ENCODE results near the gene HS6ST3.
"Not testable (repeated sequence)": the region's sequence is repeated elsewhere in the genome, so short reads cannot be mapped to it uniquely, and the experiment has no call there.

HS6ST3 gene
- total RNA-seq: 0 to 0.13 reads per million in 2 donors

DNA sequence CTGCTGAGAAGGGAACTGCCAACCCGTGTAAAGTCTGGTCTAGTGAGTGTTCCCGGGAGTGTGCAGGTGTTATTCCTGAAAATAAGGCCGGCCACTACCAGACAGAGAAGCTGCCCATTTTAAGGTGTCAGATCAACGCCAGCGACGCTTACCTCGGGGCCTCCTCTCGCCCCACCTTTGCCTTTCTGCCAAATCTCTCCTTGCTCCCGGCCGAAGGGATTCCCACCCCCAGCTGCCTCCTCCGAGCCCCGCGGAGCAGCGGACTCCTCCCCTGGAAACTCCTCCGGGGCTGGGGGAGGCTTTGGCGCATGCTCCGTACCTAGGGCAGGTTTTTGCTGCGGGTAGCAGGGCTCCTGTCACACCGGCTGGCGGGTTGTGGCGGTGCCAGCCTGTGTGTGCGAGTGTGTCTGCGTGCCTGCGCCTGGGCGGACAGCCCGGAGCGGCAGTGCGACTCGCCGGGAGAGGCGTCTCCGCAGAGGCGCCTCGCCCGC is at the start of gene HS6ST3:
HS6ST3 (plus strand) TSS at position 359 of the 491 bp plus-strand sequence.
- DNase-seq: peak in 1 of 5 experiments; percentile 15

DNA sequence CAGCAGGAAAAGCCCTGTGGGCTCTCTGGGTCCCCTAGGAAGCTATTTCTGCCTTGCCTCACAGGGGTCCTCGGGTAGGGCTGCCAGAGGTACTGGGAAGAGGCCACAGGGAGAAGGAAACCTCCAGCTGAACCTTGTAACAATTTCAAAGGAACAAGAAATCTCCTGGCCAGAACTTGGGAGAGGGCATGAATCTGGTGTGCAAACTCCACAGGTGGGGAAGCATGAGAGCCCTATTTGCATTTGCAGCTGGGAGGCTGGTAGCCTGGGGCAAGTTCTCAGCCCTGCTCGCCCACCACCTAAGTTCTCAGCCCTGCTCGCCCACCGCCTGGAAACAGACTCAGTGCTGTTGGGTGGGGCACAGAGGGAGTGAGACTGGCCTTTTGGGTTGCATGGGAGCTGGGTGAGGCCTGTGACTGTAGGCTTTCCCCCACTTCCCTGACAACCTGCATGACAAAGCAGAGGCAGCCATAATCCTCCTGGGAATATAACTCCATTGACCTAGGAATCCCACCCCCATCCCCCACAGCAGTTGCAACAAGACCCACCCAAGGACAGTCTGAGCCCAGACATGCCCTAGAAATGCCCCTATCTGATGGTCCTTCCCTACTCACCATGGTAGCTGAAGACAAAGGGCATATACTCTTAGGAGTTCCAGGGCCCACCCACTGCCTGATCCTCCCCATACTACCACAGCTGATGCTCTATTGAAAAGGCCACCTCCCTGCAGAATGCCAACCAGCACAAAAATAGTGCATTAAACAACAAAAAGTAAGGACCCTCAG is 48.4 kb upstream of the HS6ST3 start:
- DNase-seq: no peak

DNA sequence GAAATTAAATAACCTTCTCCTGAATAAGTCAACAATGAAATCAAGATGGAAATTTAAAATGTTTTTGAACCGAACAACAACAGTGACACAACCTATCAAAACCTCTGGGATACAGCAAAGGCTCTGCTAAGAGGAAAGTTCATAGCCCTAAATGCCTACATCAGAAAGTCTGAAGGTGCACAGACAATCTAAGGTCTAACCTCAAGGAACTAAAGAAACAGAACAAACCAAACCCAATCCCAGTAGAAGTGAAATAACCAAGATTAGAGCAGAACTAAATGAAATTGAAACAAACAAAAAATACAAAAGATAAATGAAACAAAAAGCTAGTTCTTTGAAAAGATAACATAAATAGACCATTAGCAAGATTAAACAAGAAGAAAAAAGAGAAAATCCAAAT is 45.7 kb upstream of the HS6ST3 start:
- DNase-seq: no peak

DNA sequence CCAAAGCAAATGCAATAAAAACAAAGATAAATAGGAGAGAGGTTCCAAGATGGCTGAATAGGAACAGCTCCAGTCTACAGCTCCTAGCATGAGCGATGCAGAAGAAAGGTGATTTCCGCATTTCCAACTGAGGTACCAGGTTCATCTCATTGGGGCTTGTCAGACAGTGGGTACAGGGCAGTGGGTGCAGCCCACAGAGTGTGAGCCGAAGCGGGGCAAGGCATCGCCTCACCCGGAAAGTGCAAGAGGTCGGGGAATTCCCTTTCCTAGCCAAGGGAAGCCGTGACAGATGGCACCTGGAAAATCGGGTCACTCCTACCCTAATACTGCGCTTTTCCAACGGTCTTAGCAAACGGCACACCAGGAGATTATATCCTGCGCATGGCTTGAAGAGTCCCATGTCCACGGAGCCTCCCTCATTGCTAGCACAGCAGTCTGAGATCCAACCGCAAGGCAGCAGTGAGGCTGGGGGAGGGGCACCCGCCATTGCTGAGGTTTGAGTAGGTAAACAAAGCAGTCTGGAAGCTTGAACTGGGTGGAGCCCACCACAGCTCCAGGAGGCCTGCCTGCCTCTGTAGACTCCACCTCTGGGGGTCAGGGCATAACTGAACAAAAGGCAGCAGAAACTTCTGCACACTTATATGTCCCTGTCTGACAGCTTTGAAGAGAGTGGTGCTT is 43.3 kb upstream of the HS6ST3 start:
- not testable (repeated sequence) for DNase-seq

DNA sequence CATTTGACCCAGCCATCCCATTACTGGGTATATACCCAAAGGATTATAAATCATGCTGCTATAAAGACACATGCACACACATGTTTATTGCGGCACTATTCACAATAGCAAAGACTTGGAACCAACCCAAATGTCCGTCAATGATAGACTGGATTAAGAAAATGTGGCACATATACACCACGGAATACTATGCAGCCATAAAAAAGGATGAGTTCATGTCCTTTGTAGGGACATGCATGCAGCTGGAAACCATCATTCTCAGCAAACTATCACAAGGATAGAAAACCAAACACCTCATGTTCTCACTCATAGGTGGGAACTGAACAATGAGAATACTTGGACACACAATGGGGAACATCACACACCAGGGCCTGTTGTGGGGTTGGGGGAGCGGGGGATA is 39.0 kb upstream of the HS6ST3 start:
- DNase-seq: not testable (repeated sequence)

DNA sequence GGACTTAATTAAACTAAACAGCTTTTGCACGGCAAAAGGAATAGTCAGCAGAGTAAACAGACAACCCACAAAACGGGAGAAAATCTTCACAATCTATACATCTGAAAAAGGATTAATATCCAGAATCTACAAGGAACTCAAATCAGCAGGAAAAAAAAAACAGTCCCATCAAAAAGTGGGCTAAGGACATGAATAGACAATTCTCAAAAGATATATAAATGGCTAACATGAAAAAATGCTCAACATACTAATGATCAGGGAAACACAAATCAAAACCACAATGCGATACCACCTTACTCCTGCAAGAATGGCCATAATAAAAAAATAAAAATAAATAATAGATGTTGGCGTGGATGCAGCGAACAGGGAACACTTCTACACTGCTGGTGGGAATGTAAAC is 38.4 kb upstream of the HS6ST3 start:
- DNase-seq: not testable (repeated sequence)

DNA sequence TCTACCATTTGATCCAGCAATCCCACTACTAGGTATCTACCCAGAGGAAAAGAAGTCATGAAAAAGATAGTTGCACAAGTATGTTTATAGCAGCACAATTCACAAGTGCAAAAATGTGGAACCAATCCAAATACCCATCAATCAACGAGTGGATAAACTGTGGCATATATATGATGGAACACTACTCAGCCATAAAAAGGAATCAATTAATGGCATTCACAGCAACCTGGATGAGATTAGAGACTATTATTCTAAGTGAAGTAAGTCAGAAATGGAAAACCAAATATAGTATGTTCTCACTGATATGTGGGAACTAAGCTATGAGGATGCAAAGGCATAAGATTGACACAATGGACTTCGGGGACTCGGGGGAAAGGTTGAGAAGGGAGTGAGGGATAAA is 38.0 kb upstream of the HS6ST3 start:
- not testable (repeated sequence) for DNase-seq

DNA sequence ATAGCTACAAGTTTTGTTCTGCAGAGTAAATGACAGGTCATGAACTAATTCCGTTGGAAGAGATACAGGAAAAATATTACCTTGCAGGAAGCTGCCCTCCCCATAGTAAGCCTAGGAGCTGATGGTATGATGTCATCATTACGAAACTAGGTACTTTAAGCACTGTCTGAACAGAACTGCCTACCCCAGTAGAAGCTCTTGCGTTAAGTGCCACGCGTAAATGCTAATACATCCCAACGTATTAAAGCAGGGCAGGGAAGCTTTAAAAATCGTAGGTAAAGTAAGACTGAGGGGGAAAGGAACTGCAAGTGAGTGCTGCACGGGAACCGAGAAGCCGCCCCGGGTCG is 37.3 kb upstream of the HS6ST3 start:
- no peak for DNase-seq

DNA sequence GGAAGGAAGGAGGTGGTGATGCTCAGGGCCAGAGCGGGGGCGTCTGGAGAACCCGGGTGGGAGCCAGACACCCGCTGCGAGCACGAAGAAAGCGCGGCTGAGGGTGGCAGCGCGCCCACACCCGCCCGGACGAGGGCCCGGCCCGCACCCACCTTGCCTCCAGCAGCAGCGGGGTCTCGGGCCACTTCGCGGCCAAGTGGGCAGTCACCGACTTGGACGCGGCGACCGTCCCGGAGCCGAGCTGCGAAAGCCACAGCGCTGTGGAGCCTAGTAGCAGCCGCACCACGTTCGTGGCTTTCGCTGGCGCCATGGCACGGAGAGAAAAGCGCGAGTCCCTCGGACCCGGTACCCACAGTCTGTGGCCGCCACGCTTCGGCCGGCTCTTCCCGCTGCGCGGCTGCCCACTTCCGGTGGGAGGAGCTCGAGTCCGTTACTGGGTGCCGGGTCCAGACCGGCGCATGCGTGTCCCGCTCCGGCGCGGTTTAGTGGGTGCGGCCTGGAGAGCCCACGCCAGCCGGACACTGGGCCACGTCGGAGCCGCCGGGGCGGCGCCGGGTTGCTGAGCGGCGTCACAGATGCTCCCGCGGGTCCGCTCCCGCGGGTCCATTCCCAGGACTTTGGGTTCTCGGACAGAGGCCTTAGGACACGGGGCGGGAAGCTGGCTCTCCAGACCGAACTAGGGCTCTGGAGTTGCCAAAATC is 36.8 kb upstream of the HS6ST3 start, which contains the start of gene UGGT2:
UGGT2 (minus strand) TSS at position 399 of the 701 bp plus-strand sequence; CDS start at position 310, 89 bp downstream.
- DNase-seq: peak in 1 of 5 experiments; percentile 6

DNA sequence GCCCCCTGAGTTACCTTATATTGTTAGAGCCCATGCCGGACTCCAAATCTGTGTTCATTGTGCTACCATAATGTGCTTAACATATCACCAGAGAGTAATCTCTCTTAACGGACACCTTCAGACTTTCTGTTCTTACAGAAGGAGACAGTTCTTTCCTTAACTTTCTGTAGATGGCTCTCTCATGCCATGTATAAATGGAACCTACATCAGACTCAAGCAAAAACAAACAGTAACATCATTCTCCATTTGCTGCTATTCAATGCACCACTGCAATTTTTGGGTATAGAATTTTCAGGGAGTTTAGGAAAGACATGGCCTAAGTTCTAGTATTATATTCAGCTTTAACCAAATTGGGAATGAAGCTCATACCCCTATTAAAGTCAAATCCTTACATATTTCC is 24.1 kb upstream of the HS6ST3 start:
- no peak for DNase-seq

DNA sequence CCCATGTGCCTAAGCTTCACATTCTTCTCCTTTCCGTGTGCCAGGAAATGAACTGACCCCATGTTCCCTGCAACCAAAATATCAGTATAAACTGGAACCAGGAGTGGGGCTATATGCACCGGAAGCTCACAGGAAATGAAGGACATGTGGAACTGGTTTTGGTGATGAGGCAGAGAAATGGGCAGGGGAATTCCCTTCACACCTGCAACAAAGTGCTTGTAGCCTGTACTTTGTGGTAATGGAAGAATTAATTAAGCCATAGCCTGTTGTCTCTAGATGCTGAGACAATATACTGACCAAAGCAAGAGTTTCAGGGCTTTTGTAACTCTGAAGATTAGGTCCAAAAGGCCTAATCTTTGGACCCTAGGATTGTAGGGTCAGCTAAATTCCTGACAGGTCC is 21.2 kb upstream of the HS6ST3 start:
- DNase-seq: no peak

DNA sequence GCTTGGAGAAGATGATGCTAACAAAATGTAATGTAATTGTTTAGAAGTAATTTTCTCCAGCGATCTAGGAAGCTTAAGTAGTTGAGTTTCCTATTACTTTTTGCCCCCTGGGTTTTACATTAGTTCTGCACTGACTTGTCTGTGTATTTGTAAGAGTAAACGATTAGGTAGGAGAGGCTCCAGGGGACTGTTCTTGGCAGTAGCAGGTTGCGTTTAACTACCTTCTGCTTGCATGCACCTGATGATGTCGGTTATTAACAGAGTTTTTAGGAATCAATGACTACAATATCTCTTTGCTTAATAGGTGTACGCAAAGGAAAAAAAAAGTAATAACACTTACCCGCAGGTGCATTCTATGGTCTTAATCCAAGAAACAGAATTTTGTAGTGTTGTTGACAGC is 18.4 kb upstream of the HS6ST3 start:
- DNase-seq: no peak

DNA sequence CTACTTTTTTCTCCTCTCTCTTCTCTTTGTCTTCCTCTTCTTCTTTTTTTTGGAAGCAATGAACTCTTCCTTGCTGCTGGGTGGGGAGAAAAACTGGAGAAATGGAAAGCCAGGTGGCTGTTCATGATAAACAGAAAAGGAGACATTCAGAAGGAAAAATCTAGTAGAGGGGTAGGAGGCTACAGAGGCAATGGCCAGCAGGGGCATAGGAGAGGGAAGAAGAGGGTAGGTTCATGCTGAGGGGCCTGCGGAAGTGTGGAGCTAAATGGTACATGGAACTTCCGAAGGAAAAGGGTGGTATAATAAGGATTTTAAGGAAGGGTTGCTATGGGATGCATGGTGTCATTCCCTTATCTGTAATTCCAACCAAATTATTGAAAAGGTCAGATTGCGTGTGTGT is 17.5 kb upstream of the HS6ST3 start:
- no peak for DNase-seq

DNA sequence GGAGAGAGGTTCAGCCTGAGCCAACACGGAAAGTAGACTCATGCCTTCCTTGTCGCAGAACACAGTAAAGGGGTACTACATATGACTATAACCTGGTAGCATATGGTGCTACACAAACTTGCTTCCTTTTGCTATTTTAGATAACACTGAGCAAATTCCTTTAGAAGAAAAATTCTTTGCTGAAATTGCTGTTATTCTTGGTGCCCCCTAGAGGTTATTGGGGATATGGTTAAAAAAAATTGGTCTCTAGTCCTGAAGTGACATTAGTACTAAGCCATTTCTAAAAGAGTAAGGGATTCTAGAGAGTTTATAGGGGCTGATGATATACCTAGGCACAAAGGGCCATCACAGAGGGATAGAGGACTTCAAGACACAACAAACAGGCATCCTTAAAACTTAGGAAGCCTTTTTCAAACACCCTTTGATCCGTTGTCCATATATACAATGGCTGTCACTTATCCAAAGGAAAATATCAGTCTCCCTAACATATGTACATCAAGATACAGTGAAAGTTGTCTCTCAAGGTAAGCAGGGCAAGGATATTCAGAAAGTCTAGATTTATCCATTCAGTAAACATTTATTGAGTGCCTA is 13.9 kb upstream of the HS6ST3 start:
- DNase-seq: no peak

DNA sequence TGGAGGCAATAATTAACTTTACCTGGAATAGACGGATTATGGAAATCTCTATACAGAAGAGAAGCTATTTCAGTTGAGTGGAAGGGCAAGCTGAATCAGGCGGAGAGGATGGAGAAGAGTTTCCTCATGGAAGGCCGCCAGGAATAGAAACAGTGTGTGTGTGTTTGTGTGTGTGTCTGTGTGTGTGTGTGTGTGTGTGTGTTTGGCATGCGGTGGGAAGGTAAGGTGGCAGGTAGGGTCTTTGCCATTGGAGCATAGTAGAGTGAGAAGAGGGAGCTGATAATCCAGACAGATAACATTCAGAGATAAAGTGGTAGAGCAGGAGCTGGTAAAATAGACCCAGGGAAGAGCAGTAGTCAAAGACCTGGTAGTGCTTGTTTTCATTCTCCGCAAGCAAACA is 9.2 kb upstream of the HS6ST3 start:
- DNase-seq: no peak

DNA sequence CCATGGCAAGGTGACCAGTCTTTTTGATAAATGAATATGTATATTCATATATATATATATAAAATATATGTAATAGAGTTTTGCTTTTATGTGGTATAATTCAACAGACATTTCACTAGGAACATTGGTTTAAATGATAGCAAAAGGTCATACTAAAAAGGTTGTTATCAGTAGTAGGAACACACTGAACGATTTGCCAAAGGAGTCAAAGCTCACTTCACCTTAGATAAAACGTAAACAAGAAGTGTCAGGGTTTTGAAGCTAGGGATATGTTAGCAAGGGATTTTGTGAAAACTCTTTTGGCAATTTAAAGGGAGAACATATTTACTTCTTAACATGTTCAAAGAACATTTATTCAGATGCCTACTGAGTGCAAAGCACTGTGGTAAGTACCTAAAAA is 8.0 kb upstream of the HS6ST3 start:
- DNase-seq: no peak

DNA sequence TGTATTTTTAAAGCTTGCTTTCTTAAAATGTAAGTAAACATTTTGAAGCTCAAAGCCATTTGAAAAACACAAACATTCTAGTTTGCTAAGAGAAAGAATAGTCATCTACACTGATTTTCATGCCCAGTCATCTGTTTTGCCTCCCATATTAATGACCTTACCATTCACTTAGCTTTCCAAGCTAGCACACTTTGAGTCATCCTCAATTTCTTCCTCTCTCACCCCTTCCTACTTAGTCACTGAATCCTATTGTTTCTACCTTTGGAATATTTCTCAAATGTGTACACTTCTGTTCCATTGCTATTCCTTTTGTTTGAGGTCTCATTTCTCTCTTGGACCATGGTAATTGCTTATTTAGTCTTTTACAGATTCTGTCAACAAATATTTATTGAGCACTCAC is 7.3 kb upstream of the HS6ST3 start:
- no peak for DNase-seq

DNA sequence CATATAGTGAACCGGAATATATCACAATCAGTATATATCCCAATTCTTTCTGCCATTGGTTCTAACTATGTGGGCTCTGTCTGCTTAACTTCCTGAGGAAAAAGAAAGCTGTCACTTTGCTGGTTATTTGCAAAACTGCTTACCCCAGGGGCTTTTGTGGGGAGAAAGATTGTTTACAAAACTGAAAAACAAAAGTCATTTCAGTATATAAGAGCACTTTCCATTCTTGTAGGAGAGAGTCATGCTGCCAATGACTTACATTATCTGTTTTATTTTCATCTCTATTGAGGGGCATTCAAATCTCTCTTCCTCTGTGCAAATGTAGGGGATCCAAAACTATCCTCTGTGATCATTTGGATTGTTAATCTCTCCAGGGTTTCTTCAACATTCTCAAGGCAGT is 3.2 kb upstream of the HS6ST3 start:
- no peak for DNase-seq

DNA sequence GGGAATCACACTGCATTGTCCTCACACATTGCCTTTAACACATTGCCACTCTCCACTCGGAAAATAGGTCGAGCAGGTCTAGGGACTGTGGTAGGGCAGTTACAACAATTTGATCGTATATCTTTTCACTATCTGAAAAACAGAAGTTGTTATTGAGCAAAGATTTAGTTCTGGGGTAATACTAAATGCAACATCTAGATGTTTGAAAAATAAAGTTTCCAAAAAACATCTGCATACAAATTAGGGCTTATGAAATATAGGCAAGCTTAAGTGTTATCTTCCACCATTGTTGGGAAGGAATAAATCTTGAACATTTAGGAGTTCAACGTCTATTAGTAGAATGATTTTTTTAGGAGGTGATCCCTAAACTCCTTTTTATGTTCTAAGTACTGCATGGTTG is 768 bp upstream of the HS6ST3 start:
- no peak for DNase-seq

DNA sequence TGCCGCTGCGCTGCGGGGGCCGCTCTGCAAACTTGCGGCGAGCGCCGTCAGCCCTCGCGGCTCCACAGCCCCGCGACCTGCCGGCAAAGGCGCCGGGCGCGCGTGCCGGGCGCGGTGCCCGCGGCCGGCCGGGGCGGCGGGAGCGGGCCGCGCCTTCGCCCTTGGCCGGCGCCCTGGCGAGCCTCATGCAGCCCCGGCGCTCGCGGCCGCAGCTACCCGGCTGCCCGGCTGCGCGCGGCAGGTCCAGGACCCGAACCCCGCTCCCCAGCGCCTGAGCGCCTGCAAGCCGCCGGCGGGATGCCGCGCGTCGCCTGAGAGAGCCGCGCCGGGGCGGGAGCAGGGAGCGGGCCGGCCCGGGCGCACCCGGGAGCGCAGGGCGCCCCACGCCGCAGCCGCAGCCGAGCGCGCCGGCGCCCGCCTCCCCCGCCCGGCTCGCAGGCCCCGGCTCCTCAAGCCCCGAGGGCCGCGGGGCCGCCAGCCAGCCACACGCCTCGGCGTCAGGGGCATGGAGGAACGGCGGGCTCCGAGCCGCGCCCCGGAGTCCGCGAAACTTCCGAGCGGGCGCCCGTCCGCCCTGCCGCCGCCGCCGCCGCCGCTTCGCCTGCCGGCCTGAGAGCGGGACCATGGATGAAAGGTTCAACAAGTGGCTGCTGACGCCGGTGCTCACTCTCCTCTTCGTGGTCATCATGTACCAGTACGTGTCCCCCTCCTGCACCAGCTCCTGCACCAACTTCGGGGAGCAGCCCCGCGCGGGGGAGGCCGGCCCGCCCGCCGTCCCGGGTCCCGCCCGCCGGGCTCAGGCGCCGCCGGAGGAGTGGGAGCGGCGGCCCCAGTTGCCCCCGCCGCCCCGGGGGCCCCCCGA is 564 bp downstream of the HS6ST3 start:
- peak in 1 of 5 experiments; percentile 14 for DNase-seq

DNA sequence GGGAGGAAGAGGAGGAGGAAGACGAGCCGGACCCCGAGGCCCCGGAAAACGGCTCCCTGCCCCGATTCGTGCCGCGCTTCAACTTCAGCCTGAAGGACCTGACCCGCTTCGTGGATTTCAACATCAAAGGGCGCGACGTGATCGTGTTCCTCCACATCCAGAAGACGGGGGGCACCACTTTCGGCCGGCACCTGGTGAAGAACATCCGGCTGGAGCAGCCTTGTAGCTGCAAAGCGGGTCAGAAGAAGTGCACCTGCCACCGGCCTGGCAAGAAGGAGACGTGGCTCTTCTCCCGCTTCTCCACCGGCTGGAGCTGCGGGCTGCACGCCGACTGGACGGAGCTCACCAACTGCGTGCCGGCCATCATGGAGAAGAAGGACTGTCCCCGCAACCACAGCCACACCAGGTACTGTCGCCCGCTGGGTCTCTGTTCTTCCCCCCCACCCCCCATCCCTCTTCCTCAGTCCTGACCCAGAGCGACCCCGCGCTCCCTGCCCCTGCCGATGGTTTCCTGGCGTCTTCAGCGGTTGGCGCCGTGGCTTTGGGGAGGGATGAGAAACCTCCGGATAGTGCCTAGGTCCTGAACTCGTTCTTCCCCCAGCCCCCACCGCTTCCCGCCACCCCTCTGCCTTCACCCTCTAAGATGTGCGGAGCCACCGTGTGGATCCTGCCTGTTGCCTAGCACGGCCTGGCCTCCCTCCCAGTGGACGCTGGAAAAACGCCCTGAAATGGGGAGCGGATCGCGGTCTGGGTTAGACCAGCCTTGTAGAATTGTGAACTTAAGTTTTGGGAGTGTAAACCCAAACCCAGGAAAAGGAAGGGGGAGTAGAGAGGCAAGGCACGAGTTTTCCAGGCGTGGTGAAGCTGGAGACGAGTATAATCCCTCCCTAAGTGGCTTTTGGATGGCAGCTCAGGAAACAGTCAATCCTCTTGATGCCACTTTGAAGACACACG is 1.5 kb downstream of the HS6ST3 start:
- no peak for DNase-seq

Measured in T-helper 2 cell (primary cell).